IMR-90 (cell line): ENCODE measurements around the gene MMRN1. TPM values are rescaled to one million over a fixed set of nuclear protein-coding genes. Genes with fewer than 3 reads are reported as not detected.

ENCODE experiments used
- ATAC-seq: fragments of 200-7000 bp; cut with Tn5 transposase; 2 replicates; pipeline ENCODE4 v1.9.1; 2020; ENCODE audit warnings: low read depth, mild to moderate bottlenecking, moderate library complexity
- BruUV-seq: library from RNA; stranded (reverse); fragments of 400-500 nt; replicated peaks from 2 replicates; lab custom pipeline; 2021; lab: Mats Ljungman, UMichigan
- CTCF ChIA-PET: fragments of 300-600 bp; formaldehyde crosslinking; extraction: SDS; loops from one replicate; lab custom pipeline; 2021; ENCODE audit warnings: antibody characterized with exemption; lab: Yijun Ruan, JAX
- POLR2A ChIA-PET: fragments of 300-600 bp; sonication (Branson Sonifier 250); formaldehyde crosslinking; loops from one replicate; lab custom pipeline; 2022; ENCODE audit warnings: antibody characterized with exemption; ENCODE audit not compliant: unreplicated experiment; lab: Charles Lee
- DNase-seq: peaks from one replicate; pipeline ENCODE4 v3.0.0; 2013
- H2AFZ ChIP-seq: replicated peaks from 2 replicates; pipeline ENCODE3; 2013; ENCODE audit warnings: low read length, mild to moderate bottlenecking; ENCODE audit not compliant: poor library complexity
- H2AK5ac ChIP-seq: 2 replicates; pipeline ENCODE4 v1.6.1; 2013; ENCODE audit warnings: low read depth, low read length, inconsistent platforms
- H2AK9ac ChIP-seq: replicated peaks from 2 replicates; pipeline ENCODE3; 2013; ENCODE audit warnings: mild to moderate bottlenecking, low read depth, low read length, moderate library complexity; ENCODE audit not compliant: poor library complexity
- H2BK120ac ChIP-seq: 2 replicates; pipeline ENCODE4 v1.6.1; 2013; ENCODE audit warnings: low read depth, low read length, inconsistent platforms
- H2BK15ac ChIP-seq: 3 replicates; pipeline ENCODE4 v1.6.1; 2013; ENCODE audit warnings: low read depth, low read length, inconsistent platforms
- H2BK20ac ChIP-seq: 2 replicates; pipeline ENCODE4 v1.6.1; 2013; ENCODE audit warnings: low read depth, mild to moderate bottlenecking, inconsistent platforms, low read length, moderate library complexity
- H2BK5ac ChIP-seq: 2 replicates; pipeline ENCODE4 v1.6.1; 2013; ENCODE audit warnings: mild to moderate bottlenecking, low read depth, low read length, inconsistent platforms; ENCODE audit not compliant: poor library complexity, severe bottlenecking
- H3K14ac ChIP-seq: replicated peaks from 2 replicates; pipeline ENCODE4 v1.6.1; 2013; ENCODE audit warnings: low read depth, low read length, inconsistent platforms
- H3K18ac ChIP-seq: 2 replicates; pipeline ENCODE4 v1.6.1; 2013; ENCODE audit warnings: low read depth, low read length, control low read depth
- H3K23ac ChIP-seq: 2 replicates; pipeline ENCODE4 v1.6.1; 2013; ENCODE audit warnings: low read depth, low read length, inconsistent platforms
- H3K27ac ChIP-seq: 2 replicates; pipeline ENCODE4 v1.5.1; 2013; ENCODE audit warnings: mild to moderate bottlenecking, control low read depth, low read length; ENCODE audit not compliant: insufficient read depth
- H3K27me3 ChIP-seq: 2 replicates; pipeline ENCODE4 v1.6.1; 2013; ENCODE audit warnings: low read length; ENCODE audit not compliant: control insufficient read depth, insufficient read depth
- H3K36me3 ChIP-seq: 2 replicates; pipeline ENCODE4 v1.6.1; 2013; ENCODE audit warnings: low read length, mixed read lengths; ENCODE audit not compliant: control insufficient read depth, insufficient read depth
- H3K4ac ChIP-seq: 2 replicates; pipeline ENCODE4 v1.6.1; 2013; ENCODE audit warnings: low read depth, low read length, inconsistent platforms
- H3K4me1 ChIP-seq: 2 replicates; pipeline ENCODE4 v1.6.1; 2013; ENCODE audit warnings: low read length, mixed read lengths; ENCODE audit not compliant: control insufficient read depth, insufficient read depth
- H3K4me2 ChIP-seq: 2 replicates; pipeline ENCODE4 v1.6.1; 2013; ENCODE audit warnings: low read depth, mild to moderate bottlenecking, control low read depth, low read length, moderate library complexity
- H3K4me3 ChIP-seq: 2 replicates; pipeline ENCODE4 v1.5.1; 2013; ENCODE audit warnings: low read depth, mild to moderate bottlenecking, control low read depth, low read length, moderate library complexity; ENCODE audit not compliant: insufficient read depth
- H3K56ac ChIP-seq: 2 replicates; pipeline ENCODE4 v1.6.1; 2013; ENCODE audit warnings: low read length, inconsistent platforms; ENCODE audit not compliant: insufficient read depth; ENCODE audit errors: extremely low read depth
- H3K79me1 ChIP-seq, 2 experiments: 2 replicates each; pipeline ENCODE4 v1.6.1; 2013; ENCODE audit warnings: low read length in 2 of 2, inconsistent platforms in 1 of 2, low read depth in 1 of 2
- H3K9ac ChIP-seq: 2 replicates; pipeline ENCODE4 v1.6.1; 2013; ENCODE audit warnings: low read depth, low read length, control low read depth
- H3K9me1 ChIP-seq: 2 replicates; pipeline ENCODE4 v1.6.1; 2013; ENCODE audit warnings: low read length, inconsistent platforms; ENCODE audit not compliant: insufficient read depth
- H3K9me3 ChIP-seq: 2 replicates; pipeline ENCODE4 v1.6.1; 2013; ENCODE audit warnings: low read length; ENCODE audit not compliant: control insufficient read depth, insufficient read depth
- H4K20me1 ChIP-seq: 2 replicates; pipeline ENCODE4 v1.6.1; 2013; ENCODE audit warnings: low read length, inconsistent platforms; ENCODE audit not compliant: insufficient read depth
- H4K5ac ChIP-seq: 2 replicates; pipeline ENCODE4 v1.6.1; 2013; ENCODE audit warnings: mild to moderate bottlenecking, low read depth, low read length, control low read depth
- H4K8ac ChIP-seq, 2 experiments: 2 replicates each; pipeline ENCODE4 v1.6.1; 2013; ENCODE audit warnings: low read depth in 2 of 2, low read length in 2 of 2, control low read depth in 1 of 2, inconsistent platforms in 1 of 2
- H4K91ac ChIP-seq: 2 replicates; pipeline ENCODE4 v1.6.1; 2013; ENCODE audit warnings: low read depth, low read length, inconsistent platforms; ENCODE audit not compliant: insufficient read depth
- CHD1 ChIP-seq: IDR thresholded peaks from 2 replicates; pipeline ENCODE4 v1.6.1; 2012; ENCODE audit warnings: low read depth, low read length, improper control_type of control experiment
- CTCF ChIP-seq: conservative IDR thresholded peaks from 2 replicates; pipeline ENCODE4 v1.5.1; 2012; ENCODE audit warnings: mild to moderate bottlenecking, low read depth, low read length, improper control_type of control experiment
- MXI1 ChIP-seq: IDR thresholded peaks from 2 replicates; pipeline ENCODE4 v1.6.1; 2012; ENCODE audit warnings: low read depth, mild to moderate bottlenecking, low read length, moderate library complexity, borderline replicate concordance
- POLR2A ChIP-seq: IDR thresholded peaks from 2 replicates; pipeline ENCODE4 v1.6.1; 2012; ENCODE audit warnings: mild to moderate bottlenecking, low read depth, low read length
- RAD21 ChIP-seq: IDR thresholded peaks from 2 replicates; pipeline ENCODE4 v1.6.1; 2012; ENCODE audit warnings: low read length, improper control_type of control experiment
- SMC3 ChIP-seq: fragments of 150-350 bp; IDR thresholded peaks from 2 replicates; pipeline ENCODE4 v1.6.1; 2016; ENCODE audit warnings: low read depth, mild to moderate bottlenecking, antibody characterized with exemption, low read length, moderate library complexity
- WGBS, 2 experiments: methylation state at CpG; one replicate each; pipeline versions ENCODE4 v1.1.5 to v1.1.7; 2013; ENCODE audit warnings: missing lambda C conversion rate in 2 of 2; ENCODE audit not compliant: insufficient read length in 1 of 2; ENCODE audit errors: extremely low coverage in 2 of 2; 5-methylcytosine and 5-hydroxymethylcytosine counted together
- dilution Hi-C: fragments of 300-500 bp; cut with HindIII; formaldehyde crosslinking; loops from one replicate; pipeline ENCODE4 v1.14.3; 2018; ENCODE audit warnings: low sequenced_read_pairs; ENCODE audit not compliant: unreplicated experiment
- in situ Hi-C: fragments of 300-500 bp; cut with MboI; formaldehyde crosslinking; loops from 3 replicates; pipeline ENCODE4 v1.14.3; 2019; ENCODE audit warnings: low sequenced_read_pairs, inconsistent platforms, mixed read lengths
- intact Hi-C: fragments of 100-400 bp; cut with micrococcal nuclease; formaldehyde crosslinking; loops from 2 replicates; pipeline ENCODE4 v1.10.0; 2022
- polyA plus RNA-seq, 3 experiments: library from polyadenylated mRNA; depleted of rRNA; stranded (reverse); fragments of >200 nt; gene quantifications; 2 replicates each; pipeline ENCODE4 v1.2.3, GENCODE V29; 2012; ENCODE audit warnings: low replicate concordance in 1 of 3
- total RNA-seq: library from RNA; depleted of rRNA; stranded (reverse); fragments of >200 nt; gene quantifications from 2 replicates; pipeline ENCODE4 v1.2.3, GENCODE V29; 2012

The MMRN1 gene
- total and polyA plus RNA-seq, 2 of the 4 experiments (the other 2 are of a cell fraction) = not detected

GRCh38 chr4:89942811-89943210 is 48.2 kb downstream of the MMRN1 start:
- Histone ChIP-seq H3K9me3 (no peaks in the 10 kb centered on the region), H4K91ac (no peak overlapping the region), H3K56ac (no peak overlapping the region), H3K14ac (no peak overlapping the region), H4K20me1 (no peaks in the 10 kb centered on the region), H3K4me3 (no peak overlapping the region), H3K9ac (no peak overlapping the region), H3K9me1 (no peaks in the 10 kb centered on the region), H3K36me3 (no peaks in the 10 kb centered on the region), H3K79me1 (no peaks in the 10 kb centered on the region), H4K5ac (no peak overlapping the region), H2BK20ac (no peak overlapping the region), H2BK5ac (no peak overlapping the region), H2AK9ac (no peak overlapping the region), H3K27me3 (no peaks in the 10 kb centered on the region), H3K4ac (no peak overlapping the region), H3K27ac (no peak overlapping the region), H2AK5ac (no peak overlapping the region), H2AFZ (no peak overlapping the region), H2BK15ac (no peak overlapping the region), H3K18ac (no peak overlapping the region), H4K8ac (no peak overlapping the region), H2BK120ac (no peak overlapping the region), H3K4me1 (no peaks in the 10 kb centered on the region), H3K23ac (no peak overlapping the region), H3K4me2 (no peak overlapping the region)
- ChIA-PET CTCF (no interaction called here), POLR2A (no interaction called here)
- TF ChIP-seq MXI1 (no peak), SMC3 (no peak), POLR2A (no peak), RAD21 (no peak), CTCF (no peak), CHD1 (no peak)
- no peak for ATAC-seq
- no TSS peak for BruUV-seq
- in situ Hi-C loops (no loop called here), dilution Hi-C loops (no loop called here), intact Hi-C loops (no loop called here)
- DNase-seq = no peak
- no CpG with 5 or more reads among the region's 3 CpGs for WGBS, 2 experiments
